ENCODE measurements around the gene NDST3.

GRCh38 chr4:118286685-118287084 is 252.4 kb downstream of the NDST3 start:
- TF ChIP-seq CTCF (IDR thresholded peaks at IDR 0.05; ENCODE audit: low read depth, low read length, poor library complexity, severe bottlenecking) (no peak), EZH2phosphoT487 (IDR thresholded peaks at IDR 0.05; ENCODE audit: borderline replicate concordance, low read length) (no peak)
